Esophagus squamous epithelium (tissue), 4 donors: ENCODE measurements around the gene NME7.

Experiments
- POLR2A ChIP-seq, 4 donors: fragments of 450-650 bp; IDR thresholded peaks; one replicate each; pipeline ENCODE4 v1.6.1; 2017; ENCODE audit warnings: antibody characterized with exemption in 4 of 4, mild to moderate bottlenecking in 4 of 4, moderate library complexity in 3 of 4
- TF ChIP-seq, protein P1 (sequence below), 6 experiments: fragments of 450-650 bp in 4 of 6; fragments of 200-600 bp in 2 of 6; sonication (generic) in 2 of 6; IDR thresholded peaks; one replicate each; pipeline ENCODE4 v1.5.1; 2016 to 2019; ENCODE audit warnings: antibody characterized with exemption in 6 of 6, mild to moderate bottlenecking in 4 of 6, moderate library complexity in 4 of 6

DNA sequence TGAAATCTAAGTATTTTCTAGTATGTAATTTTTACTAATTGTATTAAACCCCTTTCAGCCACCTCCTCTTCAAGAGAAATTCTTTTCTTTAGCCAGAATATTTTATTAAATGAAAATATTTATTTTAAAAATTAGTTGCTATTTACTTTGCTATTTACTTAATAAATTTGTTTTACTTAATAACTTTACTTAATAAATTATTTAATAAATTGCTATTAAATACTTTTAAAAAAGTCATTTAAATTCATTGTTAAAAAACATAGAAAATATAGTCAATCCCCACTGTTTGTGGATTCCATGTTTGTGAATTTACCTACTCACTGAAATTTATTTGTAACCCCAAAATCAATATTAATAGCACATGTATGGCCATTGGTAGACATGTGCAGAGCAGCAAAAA is 155.5 kb downstream of the NME7 start:
- no peak for TF ChIP-seq POLR2A (IDR thresholded peaks at IDR 0.05)
- TF ChIP-seq, protein P1, sequence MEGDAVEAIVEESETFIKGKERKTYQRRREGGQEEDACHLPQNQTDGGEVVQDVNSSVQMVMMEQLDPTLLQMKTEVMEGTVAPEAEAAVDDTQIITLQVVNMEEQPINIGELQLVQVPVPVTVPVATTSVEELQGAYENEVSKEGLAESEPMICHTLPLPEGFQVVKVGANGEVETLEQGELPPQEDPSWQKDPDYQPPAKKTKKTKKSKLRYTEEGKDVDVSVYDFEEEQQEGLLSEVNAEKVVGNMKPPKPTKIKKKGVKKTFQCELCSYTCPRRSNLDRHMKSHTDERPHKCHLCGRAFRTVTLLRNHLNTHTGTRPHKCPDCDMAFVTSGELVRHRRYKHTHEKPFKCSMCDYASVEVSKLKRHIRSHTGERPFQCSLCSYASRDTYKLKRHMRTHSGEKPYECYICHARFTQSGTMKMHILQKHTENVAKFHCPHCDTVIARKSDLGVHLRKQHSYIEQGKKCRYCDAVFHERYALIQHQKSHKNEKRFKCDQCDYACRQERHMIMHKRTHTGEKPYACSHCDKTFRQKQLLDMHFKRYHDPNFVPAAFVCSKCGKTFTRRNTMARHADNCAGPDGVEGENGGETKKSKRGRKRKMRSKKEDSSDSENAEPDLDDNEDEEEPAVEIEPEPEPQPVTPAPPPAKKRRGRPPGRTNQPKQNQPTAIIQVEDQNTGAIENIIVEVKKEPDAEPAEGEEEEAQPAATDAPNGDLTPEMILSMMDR (IDR thresholded peaks at IDR 0.05): no peak
